A549 treated with CORT108297 at 1 μM for 4 hours (cell line): ENCODE data around the gene SNRNP27. TPM values are rescaled to one million over a fixed set of nuclear protein-coding genes. Genes with fewer than 3 reads are reported as not detected.

Experiments
- total RNA-seq: library from RNA; stranded (reverse); fragments of 200-300 nt; extraction: Qiagen RNA extraction; gene quantifications from 5 replicates; pipeline ENCODE4 v1.2.3, GENCODE V29; 2022

SNRNP27 gene, protein sequence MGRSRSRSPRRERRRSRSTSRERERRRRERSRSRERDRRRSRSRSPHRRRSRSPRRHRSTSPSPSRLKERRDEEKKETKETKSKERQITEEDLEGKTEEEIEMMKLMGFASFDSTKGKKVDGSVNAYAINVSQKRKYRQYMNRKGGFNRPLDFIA
- 49.5 to 85.7 TPM (median 56.1 TPM) in 5 replicates for total RNA-seq

DNA sequence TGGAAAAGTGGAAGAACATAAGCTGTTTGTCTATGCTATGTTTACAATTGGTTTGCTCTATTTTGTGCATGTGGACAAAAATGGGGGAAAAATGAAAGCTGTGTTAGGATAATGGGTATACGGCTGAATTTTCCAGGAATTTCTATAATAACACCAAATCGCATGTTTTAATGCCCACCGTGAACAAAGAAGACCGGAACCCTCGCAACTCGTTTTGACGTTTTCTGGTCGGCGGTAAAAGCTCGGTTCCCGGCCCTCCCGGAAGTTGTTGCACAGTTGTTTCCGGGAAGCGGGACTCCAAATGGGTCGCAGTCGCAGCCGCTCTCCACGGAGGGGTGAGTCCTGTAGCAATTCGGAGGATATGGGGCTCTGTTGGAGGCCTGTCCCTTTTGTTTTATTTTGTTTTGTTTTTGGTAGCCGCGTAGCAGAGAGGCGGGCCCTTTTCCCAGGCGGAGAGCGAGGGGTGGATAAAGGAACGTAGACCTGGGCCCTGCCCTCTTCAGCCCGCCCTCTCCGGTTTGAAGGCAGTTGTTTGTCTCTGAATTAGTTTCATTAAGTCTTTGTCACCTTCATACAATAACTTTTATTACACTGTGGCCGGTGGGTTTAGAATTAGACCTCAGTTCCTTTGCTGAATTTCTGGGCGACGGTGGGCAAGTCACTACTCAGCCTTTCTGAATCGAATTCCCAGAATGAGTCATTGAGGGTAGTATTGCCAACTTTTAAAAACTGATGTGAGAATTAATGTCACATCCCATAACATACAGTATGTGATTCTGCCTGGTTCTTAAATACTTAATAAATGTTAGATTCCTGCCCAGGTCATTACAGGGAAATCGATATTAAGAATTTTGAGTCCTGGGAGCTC is at the start of gene SNRNP27:
SNRNP27 (plus strand) TSS at position 273 of the 868 bp plus-strand sequence; CDS start at position 302, 29 bp downstream.

GRCh38 chr2:69914950-69915945 is 21.5 kb downstream of the SNRNP27 start, which contains the start of gene MXD1:
Gene MXD1 (plus strand): TSS chr2:69915109. CDS start chr2:69915331, 222 bp downstream.

Other genes starting within 250 kb of the SNRNP27 start
- gene ANXA4, start 151.8 kb upstream of the SNRNP27 start, total RNA-seq = 315 to 371 TPM (median 350 TPM) in 5 replicates
- 8.4 to 13.4 TPM (median 10.9 TPM) in 5 replicates for gene GMCL1, start 64.3 kb upstream of the SNRNP27 start, total RNA-seq
- 1.6 to 2.0 TPM (median 1.9 TPM) in 5 replicates for gene MXD1, start 21.2 kb downstream of the SNRNP27 start, total RNA-seq
- gene ASPRV1, start 67.7 kb downstream of the SNRNP27 start, total RNA-seq = 0.14 to 0.43 TPM (median 0.23 TPM) in 5 replicates
- gene PCBP1, start 193.5 kb downstream of the SNRNP27 start, total RNA-seq = 398 to 441 TPM (median 431 TPM) in 5 replicates